Ovary (tissue), 10 donors: ENCODE results near the gene PIRT. TPM values are rescaled to one million over a fixed set of nuclear protein-coding genes. Genes with fewer than 3 reads are reported as not detected.

Experiments used
- DNase-seq, 5 donors: peaks; one replicate each; pipeline ENCODE4 v3.0.0-alpha.2; 2019 to 2020
- H3K27ac ChIP-seq, 2 donors: fragments of 200-600 bp; one replicate each; pipeline versions ENCODE4 v1.5.1 to v1.8.0; 2019 to 2022
- H3K27me3 ChIP-seq: fragments of 200-600 bp; one replicate; pipeline ENCODE4 v1.8.0; 2022
- H3K36me3 ChIP-seq: fragments of 200-600 bp; sonication (generic); one replicate; pipeline ENCODE4 v1.5.1; 2019
- H3K4me1 ChIP-seq: one replicate; pipeline ENCODE4 v1.8.1; 2013; ENCODE audit warnings: mild to moderate bottlenecking, moderate library complexity; ENCODE audit not compliant: insufficient read depth
- H3K4me3 ChIP-seq: fragments of 200-600 bp; sonication (generic); one replicate; pipeline ENCODE4 v1.5.1; 2017
- H3K9me3 ChIP-seq, 2 donors: fragments of 200-600 bp in 1 of 2; sonication (generic) in 1 of 2; one replicate each; pipeline versions ENCODE4 v1.5.1 to v1.8.1; 2013 to 2019; ENCODE audit warnings: mild to moderate bottlenecking in 1 of 2, moderate library complexity in 1 of 2
- EP300 ChIP-seq: sonication (generic); formaldehyde crosslinking; IDR thresholded peaks from one replicate; pipeline ENCODE4 v1.6.1; 2017; ENCODE audit warnings: antibody characterized with exemption
- POLR2A ChIP-seq: fragments of 450-650 bp; IDR thresholded peaks from one replicate; pipeline ENCODE4 v1.6.1; 2017; ENCODE audit warnings: antibody characterized with exemption, mild to moderate bottlenecking, moderate library complexity
- WGBS, 3 donors: extraction: QIAGEN DNeasy Blood & Tissue Kit in 1 of 3; methylation state at CpG; one replicate each; pipeline versions ENCODE4 v1.1.5 to v1.1.7; 2013 to 2017; 5-methylcytosine and 5-hydroxymethylcytosine counted together
- intact Hi-C, 4 donors: fragments of 100-400 bp; cut with DNase I; formaldehyde crosslinking; loops; one replicate each; pipeline versions ENCODE4 v1.11.0 to v1.15.1; 2022 to 2023
- long read RNA-seq, 3 donors: library from polyadenylated mRNA in 2 of 3; unstranded in 2 of 3; transcript quantifications; one replicate each; pipeline ENCODE4 v2.0.0 and lab custom pipeline, GENCODE V29; 2021 to 2026
- polyA plus RNA-seq, 2 donors: library from polyadenylated mRNA; stranded (reverse); fragments of 200-250 nt in 1 of 2; fragments of 350-450 nt in 1 of 2; fragmentation: Illumina TruSeq in 1 of 2; extraction: RNeasy Lipid Tissue Mini Kit (QIAGEN cat#74804) in 1 of 2; gene quantifications; one replicate each; pipeline ENCODE4 v1.2.3, GENCODE V29; 2013 to 2014
- total RNA-seq, 7 donors: library from RNA; depleted of rRNA in 2 of 7; stranded (reverse); fragments of >200 nt in 2 of 7; fragmentation: NEBNext Ultra II Directional in 3 of 7; extraction: Animal tissue kit (Norgen Biotek cat#: 25700) in 3 of 7; gene quantifications; one replicate each; pipeline versions ENCODE4 v1.1.0 to v1.2.4, GENCODE V29; 2016 to 2023
- TF ChIP-seq, protein P1 (sequence below), 3 donors: fragments of 450-650 bp in 2 of 3; fragments of 200-600 bp in 1 of 3; IDR thresholded peaks; one replicate each; pipeline versions ENCODE4 v1.5.1 to v1.8.0; 2016 to 2022; ENCODE audit warnings: antibody characterized with exemption in 3 of 3, mild to moderate bottlenecking in 1 of 3
- donor health status: DM: no; HTN: no; CAD: no; lungs with moderate emphysema.
- donor health status: DM: no; HTN: no; CAD: no.
- donor health status: Bipolar disorder and iron deficiency.
- donor health status: DM: yes; HTN: yes; CAD: no.
- donor health status: DM: no; HTN: no; CAD: no.
- donor health status: DM: yes; HTN: yes; CAD: no.

PIRT gene
- total RNA-seq (not detected), polyA plus RNA-seq (not detected)
- long read RNA-seq, donor 1, result 0 reads
- long read RNA-seq, donor 2, result 0 reads
- long read RNA-seq, donor 3, result 0 reads

DNA sequence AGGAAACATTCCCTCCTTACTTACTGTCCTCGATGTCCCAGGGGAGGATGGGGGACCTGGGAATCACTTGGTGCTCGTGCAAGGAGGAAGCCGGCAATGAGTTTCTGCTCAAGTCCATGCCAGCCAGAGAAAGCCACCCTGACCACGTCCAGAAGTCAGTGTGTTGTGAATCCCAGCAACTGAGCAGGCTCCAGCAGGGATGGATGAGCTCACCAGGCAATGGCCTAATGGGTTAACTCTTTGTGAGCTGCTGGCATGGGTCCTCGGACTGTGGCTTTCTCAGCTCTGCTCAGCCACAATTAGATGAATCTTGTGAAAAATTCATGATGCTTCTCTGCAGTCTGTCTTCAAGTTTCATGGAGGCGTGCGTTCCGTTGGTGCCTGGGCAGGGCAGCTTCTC, at the start of gene PIRT:
TSS of gene PIRT (minus strand) at position 167 of the 400 bp plus-strand sequence. CDS start 12,442 bp downstream, outside the sequence.
- DNase-seq, result no peak
- WGBS, 3 donors, result 71 to 77% (median 75%) methylated on average over 8 of the region's 8 CpGs
- H3K9me3 ChIP-seq, result no peaks in the 10 kb centered on the region
- H3K36me3 ChIP-seq, result no peaks in the 10 kb centered on the region
- H3K4me3 ChIP-seq, result no peak within 1 kb of the TSS
- H3K27me3 ChIP-seq, result no peaks in the 10 kb centered on the region
- intact Hi-C loops, result loop anchor here in 1 of 4 donors (5.0 kb wide), 1 partner anchor 196 kb away; no protein-coding TSS in a partner anchor
- H3K27ac ChIP-seq, result no peak within 1 kb of the TSS
- TF ChIP-seq, protein P1, sequence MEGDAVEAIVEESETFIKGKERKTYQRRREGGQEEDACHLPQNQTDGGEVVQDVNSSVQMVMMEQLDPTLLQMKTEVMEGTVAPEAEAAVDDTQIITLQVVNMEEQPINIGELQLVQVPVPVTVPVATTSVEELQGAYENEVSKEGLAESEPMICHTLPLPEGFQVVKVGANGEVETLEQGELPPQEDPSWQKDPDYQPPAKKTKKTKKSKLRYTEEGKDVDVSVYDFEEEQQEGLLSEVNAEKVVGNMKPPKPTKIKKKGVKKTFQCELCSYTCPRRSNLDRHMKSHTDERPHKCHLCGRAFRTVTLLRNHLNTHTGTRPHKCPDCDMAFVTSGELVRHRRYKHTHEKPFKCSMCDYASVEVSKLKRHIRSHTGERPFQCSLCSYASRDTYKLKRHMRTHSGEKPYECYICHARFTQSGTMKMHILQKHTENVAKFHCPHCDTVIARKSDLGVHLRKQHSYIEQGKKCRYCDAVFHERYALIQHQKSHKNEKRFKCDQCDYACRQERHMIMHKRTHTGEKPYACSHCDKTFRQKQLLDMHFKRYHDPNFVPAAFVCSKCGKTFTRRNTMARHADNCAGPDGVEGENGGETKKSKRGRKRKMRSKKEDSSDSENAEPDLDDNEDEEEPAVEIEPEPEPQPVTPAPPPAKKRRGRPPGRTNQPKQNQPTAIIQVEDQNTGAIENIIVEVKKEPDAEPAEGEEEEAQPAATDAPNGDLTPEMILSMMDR (IDR thresholded peaks at IDR 0.05), result no peak
- TF ChIP-seq EP300, result no peak
- no peak for TF ChIP-seq POLR2A
- H3K4me1 ChIP-seq, result no peaks in the 10 kb centered on the region

DNA sequence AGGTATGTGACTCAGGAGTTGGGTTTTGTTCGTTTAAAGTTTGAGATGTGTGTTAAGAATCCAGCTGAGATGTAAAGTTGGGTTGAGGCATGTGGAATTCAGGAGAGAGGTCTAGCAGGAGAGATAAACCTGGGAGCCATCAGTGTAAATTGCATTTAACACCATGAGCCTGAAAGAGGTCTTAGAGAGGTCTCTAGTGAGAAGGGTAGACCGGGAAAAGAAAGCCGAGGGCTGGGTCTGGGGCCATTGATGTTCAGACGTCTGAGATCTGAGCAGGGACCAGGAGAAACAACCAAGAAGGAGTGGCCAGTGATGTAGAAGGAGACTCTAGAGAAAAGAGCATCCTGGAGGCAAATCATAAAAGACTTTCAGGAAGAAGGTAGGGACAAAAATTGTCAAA, 44.1 kb upstream of the PIRT start:
- Histone ChIP-seq H3K27ac (no peak overlapping the region), H3K36me3 (no peaks in the 10 kb centered on the region), H3K4me1 (no peaks in the 10 kb centered on the region), H3K4me3 (no peak overlapping the region), H3K27me3 (no peaks in the 10 kb centered on the region), H3K9me3 (no peaks in the 10 kb centered on the region)
- no peak for TF ChIP-seq POLR2A
- TF ChIP-seq, protein P1 (IDR thresholded peaks at IDR 0.05), result no peak
- TF ChIP-seq EP300, result no peak
- 40 to 63% (median 45%) methylated on average over 4 of the region's 4 CpGs for WGBS, 3 donors
- intact Hi-C loops, result no loop called here
- no peak for DNase-seq

DNA sequence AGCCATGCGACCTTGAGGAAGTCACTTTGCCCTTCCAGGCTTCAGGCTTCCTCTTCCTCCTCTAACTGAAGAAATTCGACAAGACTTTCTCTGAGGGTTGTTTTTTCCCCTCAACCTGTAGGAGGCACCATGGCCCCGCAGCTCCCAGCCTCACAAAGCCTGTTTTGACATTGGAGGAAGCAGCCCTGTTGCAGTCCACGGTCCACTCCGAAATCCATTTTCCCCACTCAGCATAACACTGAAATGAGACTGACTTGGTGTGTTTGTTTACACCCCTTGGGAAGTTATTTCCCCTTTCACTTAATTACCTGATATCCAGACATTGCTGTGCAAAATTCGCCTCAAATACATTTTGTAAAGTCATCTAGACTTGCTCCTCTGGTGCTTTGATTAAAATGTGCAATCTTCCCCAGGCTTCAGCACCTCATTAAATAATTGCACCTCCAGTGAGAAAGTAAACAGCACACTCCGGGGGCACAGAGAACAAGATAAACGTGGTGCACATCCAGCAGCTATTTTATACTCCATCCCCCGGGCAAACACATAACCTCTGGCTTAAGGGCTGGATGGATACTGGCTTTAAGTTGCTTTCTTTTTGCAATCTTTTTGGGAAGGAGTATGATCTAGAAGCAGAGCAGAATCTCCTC, 41.4 kb upstream of the PIRT start:
- H3K4me3 ChIP-seq, result no peak overlapping the region
- 9 to 19% (median 14%) methylated on average over 9 of the region's 9 CpGs for WGBS, 3 donors
- TF ChIP-seq, protein P1 (IDR thresholded peaks at IDR 0.05), result no peak
- no peak for TF ChIP-seq EP300
- no peak for TF ChIP-seq POLR2A
- H3K9me3 ChIP-seq, result no peaks in the 10 kb centered on the region
- H3K27me3 ChIP-seq, result no peaks in the 10 kb centered on the region
- no peak for DNase-seq
- intact Hi-C loops, result loop anchor here in 1 of 4 donors (10.0 kb wide), 1 partner anchor 765 kb away; no protein-coding TSS in a partner anchor
- H3K36me3 ChIP-seq, result no peaks in the 10 kb centered on the region
- no peak overlapping the region for H3K27ac ChIP-seq
- no peaks in the 10 kb centered on the region for H3K4me1 ChIP-seq

DNA sequence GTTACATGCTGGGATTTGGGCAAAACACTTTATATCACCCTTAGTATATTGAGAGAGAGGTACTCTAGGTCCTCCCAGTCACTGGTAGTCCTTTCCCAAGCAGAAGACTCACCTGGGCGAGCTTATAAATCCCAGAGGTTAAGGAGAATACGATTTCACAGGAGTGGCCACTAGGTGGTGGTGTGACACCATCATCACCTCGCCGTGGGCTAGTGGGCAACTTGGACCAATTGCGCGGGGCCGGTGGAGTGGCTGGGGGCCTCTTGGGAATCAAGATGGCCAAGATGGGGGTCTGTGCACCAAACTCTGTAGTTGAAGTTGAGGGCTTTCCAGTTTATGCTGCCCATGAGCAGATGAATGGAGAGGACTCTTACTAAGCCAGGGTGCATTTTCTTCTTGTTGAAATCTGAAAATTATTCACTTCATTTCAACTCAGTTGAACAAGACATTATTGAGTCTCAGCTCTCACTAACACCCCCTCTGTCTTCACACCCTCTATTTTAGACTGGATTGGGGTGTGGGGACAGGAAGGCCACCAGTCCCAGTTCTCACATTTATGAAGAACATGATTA, 38.2 kb upstream of the PIRT start:
- intact Hi-C loops, result loop anchor here in 1 of 4 donors (10.0 kb wide), 1 partner anchor 769 kb away; no protein-coding TSS in a partner anchor
- Histone ChIP-seq H3K36me3 (no peaks in the 10 kb centered on the region), H3K27ac (no peak overlapping the region), H3K4me1 (no peaks in the 10 kb centered on the region), H3K27me3 (no peaks in the 10 kb centered on the region), H3K9me3 (no peaks in the 10 kb centered on the region), H3K4me3 (no peak overlapping the region)
- DNase-seq, result peak in 4 of 5 donors; percentile 20 to 40 (median 26)
- 3 to 5% (median 3%) methylated on average over 7 of the region's 7 CpGs for WGBS, 3 donors
- TF ChIP-seq EP300 (no peak), POLR2A (no peak)
- TF ChIP-seq, protein P1 (IDR thresholded peaks at IDR 0.05), result peak; percentile 7 to 28 (median 25)
